ENCODE results near the gene SLC39A1.

SLC39A1 gene

DNA sequence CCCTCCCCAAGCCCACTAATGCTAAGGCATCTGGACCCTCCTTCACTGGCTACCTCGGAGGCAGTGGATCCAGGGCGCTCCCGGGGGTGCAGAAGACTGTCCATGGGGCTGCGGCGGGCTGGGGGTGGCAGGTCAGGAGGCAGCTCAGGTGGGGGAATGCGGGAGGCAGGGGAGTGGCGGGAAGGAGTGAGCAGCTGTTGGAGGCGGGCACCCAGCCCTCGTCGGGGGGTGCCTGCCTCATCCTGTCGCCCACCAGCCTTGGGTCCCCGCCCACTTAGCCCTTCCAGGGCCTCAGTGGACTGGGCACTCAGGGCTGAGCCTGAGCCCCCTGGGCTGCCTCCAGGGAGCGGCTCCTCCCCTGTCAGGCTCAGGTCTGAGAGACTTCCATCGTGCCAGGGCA lies 29.9 kb downstream of the SLC39A1 start:
- in situ Hi-C loops (cut with HindIII; ENCODE audit: low sequenced_read_pairs) = no loop called here
- no peak for DNase-seq (ENCODE audit: low read depth, low spot score)
- TF ChIP-seq, protein P1, sequence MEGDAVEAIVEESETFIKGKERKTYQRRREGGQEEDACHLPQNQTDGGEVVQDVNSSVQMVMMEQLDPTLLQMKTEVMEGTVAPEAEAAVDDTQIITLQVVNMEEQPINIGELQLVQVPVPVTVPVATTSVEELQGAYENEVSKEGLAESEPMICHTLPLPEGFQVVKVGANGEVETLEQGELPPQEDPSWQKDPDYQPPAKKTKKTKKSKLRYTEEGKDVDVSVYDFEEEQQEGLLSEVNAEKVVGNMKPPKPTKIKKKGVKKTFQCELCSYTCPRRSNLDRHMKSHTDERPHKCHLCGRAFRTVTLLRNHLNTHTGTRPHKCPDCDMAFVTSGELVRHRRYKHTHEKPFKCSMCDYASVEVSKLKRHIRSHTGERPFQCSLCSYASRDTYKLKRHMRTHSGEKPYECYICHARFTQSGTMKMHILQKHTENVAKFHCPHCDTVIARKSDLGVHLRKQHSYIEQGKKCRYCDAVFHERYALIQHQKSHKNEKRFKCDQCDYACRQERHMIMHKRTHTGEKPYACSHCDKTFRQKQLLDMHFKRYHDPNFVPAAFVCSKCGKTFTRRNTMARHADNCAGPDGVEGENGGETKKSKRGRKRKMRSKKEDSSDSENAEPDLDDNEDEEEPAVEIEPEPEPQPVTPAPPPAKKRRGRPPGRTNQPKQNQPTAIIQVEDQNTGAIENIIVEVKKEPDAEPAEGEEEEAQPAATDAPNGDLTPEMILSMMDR (IDR thresholded peaks at IDR 0.05; ENCODE audit: low read depth, low read length) = no peak
- no peak overlapping the region for H3K4me3 ChIP-seq (ENCODE audit: low read depth, low read length)

DNA sequence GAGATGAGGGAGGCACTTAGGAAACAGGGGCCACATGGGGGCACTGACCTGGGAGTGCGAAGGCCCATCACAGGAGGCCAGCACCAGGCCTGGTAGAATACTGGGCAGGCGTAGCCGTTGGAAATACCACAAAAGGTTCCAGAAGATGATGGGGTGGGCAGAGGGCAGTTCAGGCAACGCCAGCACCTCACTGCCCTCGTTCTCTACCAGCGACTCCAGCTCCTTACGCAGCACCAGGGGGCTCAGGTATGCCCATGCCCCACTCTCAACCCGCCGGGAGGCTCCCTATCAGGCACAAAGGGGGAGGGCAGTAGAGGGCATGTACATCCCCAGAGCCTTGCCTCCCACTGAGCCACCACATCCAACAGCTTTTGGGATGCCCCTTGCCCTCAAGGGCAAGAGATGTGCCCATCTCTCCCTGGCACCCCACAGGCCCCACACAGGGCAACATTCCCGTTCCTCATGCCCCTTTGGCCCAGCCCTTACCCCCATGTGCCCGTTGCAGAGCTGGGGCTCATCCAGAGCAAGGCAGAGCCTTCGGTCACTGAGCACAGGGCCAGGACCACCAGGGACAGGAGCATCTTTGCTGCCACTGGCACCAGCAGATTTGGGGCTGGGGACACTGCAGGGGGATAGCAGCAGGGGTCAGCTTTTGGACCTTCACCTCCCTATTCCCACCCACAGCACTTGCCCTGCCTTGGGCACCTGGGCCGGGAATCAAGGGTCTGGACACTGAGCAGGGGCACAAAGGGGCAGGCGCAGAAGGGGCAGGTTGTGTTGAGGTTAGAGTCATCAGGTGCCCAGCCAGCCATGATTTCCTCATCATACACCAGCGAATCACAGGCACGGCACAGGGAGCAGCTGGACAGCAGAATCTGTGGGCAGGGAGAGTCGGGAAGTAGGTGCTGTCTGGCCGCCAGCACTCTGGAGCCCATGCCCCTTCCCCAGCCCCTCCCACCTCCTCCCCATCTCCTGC lies 30.9 kb downstream of the SLC39A1 start:
- no peak overlapping the region for H3K4me3 ChIP-seq (ENCODE audit: low read depth, low read length)
- TF ChIP-seq, protein P1 (IDR thresholded peaks at IDR 0.05; ENCODE audit: low read depth, low read length) = no peak
- DNase-seq (ENCODE audit: low read depth, low spot score) = no peak
- in situ Hi-C loops (cut with HindIII; ENCODE audit: low sequenced_read_pairs) = no loop called here

DNA sequence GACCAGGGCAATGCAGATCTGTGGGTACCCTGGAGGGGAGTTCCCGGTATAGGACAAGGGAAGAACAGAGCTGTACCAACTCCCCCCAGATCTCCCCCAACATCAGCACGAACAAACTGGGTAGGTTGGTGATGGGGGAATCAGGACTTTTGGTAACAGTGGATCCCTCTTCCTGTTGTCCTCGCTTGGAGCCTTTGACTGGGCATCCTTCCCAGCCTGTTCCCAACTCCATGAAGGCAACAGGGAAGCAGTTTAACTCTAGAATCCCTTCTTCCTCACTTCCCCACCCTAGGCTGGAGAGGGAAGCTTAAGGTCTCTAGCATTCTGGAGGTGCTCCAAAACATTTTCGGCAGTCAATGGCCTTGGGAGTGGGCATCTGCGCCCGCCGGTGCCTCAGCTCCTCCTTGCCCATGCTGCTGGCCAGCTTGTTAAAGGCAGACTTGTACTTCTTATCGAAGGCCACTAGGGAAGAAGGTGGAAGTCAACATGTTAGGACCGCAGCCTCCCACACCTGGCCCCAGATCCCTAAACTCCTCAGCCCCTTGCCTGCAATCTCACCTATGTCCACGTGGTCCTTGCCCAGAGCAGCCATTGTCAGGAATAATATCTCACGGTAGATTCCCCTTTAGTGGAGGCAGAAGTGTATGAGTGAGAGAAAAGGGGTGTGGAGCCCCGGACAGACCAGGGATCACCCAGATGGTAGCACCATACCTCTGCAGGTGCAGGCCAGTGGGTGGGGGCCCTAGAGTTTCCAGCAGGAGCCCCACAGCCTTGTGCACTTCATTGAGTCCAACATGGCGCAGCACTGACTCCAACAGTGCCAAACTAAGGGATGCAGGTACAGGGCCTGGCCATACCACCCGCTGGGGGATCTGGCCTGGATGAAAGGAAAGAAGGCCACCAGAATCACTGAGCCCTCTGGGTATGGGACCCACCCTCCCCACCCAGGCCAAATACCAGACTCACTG lies 33.1 kb downstream of the SLC39A1 start:
- H3K4me3 ChIP-seq (ENCODE audit: low read depth, low read length) = no peak overlapping the region
- in situ Hi-C loops (cut with HindIII; ENCODE audit: low sequenced_read_pairs) = no loop called here
- TF ChIP-seq, protein P1 (IDR thresholded peaks at IDR 0.05; ENCODE audit: low read depth, low read length) = no peak
- DNase-seq (ENCODE audit: low read depth, low spot score) = no peak

DNA sequence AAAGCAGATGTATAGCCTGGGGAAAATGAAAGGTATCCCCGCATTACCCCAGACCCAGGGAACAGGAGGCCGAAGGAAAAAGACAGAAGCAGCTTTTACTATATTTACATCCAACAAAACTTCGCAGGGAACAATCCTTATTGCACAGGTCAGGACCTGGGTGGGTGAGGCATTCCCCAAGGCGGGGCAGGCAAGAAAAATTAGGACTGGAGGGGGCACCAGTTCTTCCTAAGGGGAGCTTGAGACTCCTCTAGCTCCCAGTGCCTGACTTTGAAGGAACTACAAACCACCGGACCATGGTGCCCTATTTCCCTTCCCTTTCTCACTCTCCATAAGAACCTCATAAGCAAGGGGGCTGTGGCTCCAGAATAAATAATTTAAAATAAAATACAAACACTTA lies 33.9 kb downstream of the SLC39A1 start:
- TF ChIP-seq, protein P1 (IDR thresholded peaks at IDR 0.05; ENCODE audit: low read depth, low read length) = no peak
- H3K4me3 ChIP-seq (ENCODE audit: low read depth, low read length) = no peak overlapping the region
- DNase-seq (ENCODE audit: low read depth, low spot score) = no peak
- in situ Hi-C loops (cut with HindIII; ENCODE audit: low sequenced_read_pairs) = no loop called here

DNA sequence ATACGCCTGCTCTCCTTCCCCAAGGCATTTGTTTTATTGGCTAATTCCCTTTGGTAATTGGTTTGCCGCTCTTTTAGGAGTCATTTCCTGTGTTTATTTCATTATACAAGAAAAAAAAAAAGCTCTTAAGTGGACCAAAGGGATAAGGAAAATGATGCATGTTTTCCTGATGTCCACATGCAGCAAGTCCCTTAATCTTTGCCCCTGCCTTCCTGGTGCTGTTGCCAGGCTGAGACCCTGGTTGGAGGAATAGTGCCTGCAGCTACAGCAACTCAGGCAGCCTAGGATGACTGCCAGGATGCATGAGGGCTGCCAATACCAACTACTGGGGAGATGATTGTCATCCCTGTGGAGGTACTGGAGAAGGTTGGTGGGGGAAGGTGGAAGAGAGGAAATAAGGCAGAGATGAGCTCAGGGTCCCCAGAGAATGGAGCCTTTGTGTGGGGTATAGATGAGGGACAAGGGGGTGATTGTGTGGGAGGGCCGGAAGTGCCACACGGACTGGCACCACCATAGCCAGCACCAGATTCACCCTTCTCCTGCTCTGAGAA lies 34.5 kb downstream of the SLC39A1 start:
- H3K4me3 ChIP-seq (ENCODE audit: low read depth, low read length) = no peak overlapping the region
- peak; percentile 3 for DNase-seq (ENCODE audit: low read depth, low spot score)
- in situ Hi-C loops (cut with HindIII; ENCODE audit: low sequenced_read_pairs) = no loop called here
- TF ChIP-seq, protein P1 (IDR thresholded peaks at IDR 0.05; ENCODE audit: low read depth, low read length) = no peak

DNA sequence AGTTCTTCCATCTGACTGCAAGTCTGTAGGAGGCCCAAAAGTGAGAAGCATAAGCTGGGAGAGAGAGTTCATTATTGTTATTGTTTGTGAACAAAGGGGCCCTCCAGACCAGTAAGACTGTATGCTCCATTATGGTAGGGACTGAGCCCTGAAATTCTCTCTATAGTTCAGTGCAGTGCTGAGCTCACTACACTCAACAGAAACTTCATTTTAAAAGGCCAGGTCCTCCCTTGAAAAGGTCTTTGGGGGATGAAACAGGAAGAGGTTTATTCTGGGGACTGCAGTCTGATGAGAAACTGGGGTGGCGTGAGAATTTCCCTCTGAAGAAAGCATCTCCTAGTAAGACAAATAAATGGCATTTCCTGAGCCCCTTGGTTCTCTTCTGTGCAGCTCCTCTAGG lies 35.1 kb downstream of the SLC39A1 start:
- no peak overlapping the region for H3K4me3 ChIP-seq (ENCODE audit: low read depth, low read length)
- no peak for DNase-seq (ENCODE audit: low read depth, low spot score)
- in situ Hi-C loops (cut with HindIII; ENCODE audit: low sequenced_read_pairs) = no loop called here
- TF ChIP-seq, protein P1 (IDR thresholded peaks at IDR 0.05; ENCODE audit: low read depth, low read length) = no peak
